Measurements from ENCODE around the gene MKRN3.

The MKRN3 gene

DNA sequence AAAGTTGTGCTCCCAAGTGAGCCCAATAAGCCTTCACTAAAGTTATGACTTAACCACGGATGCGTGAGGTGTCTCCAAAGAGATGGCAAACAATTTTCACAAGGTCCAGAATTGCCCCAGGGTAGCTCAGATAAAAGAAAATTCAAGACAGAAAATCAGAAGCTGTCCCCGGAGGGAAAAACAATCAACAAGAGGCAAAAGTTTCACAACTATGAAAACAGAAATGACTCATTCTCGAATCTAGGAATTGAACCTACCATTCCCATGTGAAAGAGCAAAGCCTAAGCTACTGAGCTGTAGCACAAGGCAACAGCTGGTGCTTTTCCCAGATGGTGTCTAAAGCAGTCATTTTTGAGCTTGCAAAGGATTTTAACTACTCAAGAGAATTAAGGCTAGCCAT lies 33.5 kb upstream of the MKRN3 start:
- H3K27ac Mint-ChIP-seq = no peak overlapping the region
- H3K27me3 Mint-ChIP-seq (ENCODE audit: low read depth) = no peaks in the 10 kb centered on the region
- no peaks in the 10 kb centered on the region for H3K4me1 Mint-ChIP-seq
- no peaks in the 10 kb centered on the region for H3K36me3 Mint-ChIP-seq (ENCODE audit: low read depth)
- peaks cover 13% of the 10 kb centered on the region for H3K9me3 Mint-ChIP-seq
- no peak overlapping the region for H3K4me3 Mint-ChIP-seq
- TF ChIP-seq, protein P1, sequence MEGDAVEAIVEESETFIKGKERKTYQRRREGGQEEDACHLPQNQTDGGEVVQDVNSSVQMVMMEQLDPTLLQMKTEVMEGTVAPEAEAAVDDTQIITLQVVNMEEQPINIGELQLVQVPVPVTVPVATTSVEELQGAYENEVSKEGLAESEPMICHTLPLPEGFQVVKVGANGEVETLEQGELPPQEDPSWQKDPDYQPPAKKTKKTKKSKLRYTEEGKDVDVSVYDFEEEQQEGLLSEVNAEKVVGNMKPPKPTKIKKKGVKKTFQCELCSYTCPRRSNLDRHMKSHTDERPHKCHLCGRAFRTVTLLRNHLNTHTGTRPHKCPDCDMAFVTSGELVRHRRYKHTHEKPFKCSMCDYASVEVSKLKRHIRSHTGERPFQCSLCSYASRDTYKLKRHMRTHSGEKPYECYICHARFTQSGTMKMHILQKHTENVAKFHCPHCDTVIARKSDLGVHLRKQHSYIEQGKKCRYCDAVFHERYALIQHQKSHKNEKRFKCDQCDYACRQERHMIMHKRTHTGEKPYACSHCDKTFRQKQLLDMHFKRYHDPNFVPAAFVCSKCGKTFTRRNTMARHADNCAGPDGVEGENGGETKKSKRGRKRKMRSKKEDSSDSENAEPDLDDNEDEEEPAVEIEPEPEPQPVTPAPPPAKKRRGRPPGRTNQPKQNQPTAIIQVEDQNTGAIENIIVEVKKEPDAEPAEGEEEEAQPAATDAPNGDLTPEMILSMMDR (IDR thresholded peaks at IDR 0.05; ENCODE audit: unreplicated experiment in 3 of 3) = no peak

DNA sequence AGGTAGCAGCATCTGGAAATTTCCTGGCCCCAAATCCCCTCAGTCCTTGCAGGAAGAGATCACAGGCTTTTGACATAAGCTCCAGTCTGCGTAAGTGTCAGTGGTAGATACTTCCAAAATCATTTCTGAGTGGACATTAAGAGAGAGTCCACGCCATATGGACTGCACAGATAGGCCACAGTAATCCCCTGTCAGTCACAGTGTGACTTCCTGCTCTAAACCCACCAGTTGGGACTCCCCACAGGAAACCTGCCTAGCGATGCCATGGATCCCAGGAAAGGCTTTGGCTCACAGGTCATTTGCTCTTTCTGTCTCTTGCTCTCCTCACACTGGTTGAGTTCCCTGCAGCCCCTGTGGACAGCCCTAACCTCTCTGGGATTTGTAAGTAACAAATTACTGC lies 28.8 kb upstream of the MKRN3 start:
- Mint-ChIP-seq H3K4me3 (no peak overlapping the region), H3K9me3 (peaks cover 18% of the 10 kb centered on the region), H3K27me3 (ENCODE audit: low read depth) (no peaks in the 10 kb centered on the region), H3K36me3 (ENCODE audit: low read depth) (no peaks in the 10 kb centered on the region), H3K27ac (no peak overlapping the region), H3K4me1 (no peaks in the 10 kb centered on the region)
- TF ChIP-seq, protein P1 (IDR thresholded peaks at IDR 0.05; ENCODE audit: unreplicated experiment in 3 of 3) = no peak

DNA sequence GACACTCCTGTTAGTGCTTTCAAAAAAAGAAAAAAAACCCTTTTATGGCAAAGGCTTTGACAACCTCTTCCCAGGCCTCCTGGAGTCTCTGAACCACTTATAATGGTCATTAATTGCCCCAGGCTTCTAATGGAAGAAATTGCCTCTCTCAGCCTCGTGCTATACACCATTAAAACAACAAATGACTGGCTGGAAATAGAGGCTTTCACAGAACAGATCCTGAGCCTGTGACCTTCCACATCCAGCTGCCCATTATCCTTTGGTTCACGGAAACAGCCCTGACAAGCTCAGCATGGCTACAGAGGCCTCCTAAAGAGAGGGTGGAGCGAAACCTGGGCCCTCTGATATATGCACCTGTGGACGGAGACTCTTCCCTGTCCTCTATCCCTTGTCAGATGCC lies 26.8 kb upstream of the MKRN3 start:
- H3K4me1 Mint-ChIP-seq = no peaks in the 10 kb centered on the region
- H3K9me3 Mint-ChIP-seq = peaks cover 18% of the 10 kb centered on the region
- no peak overlapping the region for H3K27ac Mint-ChIP-seq
- H3K4me3 Mint-ChIP-seq = no peak overlapping the region
- TF ChIP-seq, protein P1 (IDR thresholded peaks at IDR 0.05; ENCODE audit: unreplicated experiment in 3 of 3) = no peak
- no peaks in the 10 kb centered on the region for H3K27me3 Mint-ChIP-seq (ENCODE audit: low read depth)
- H3K36me3 Mint-ChIP-seq (ENCODE audit: low read depth) = no peaks in the 10 kb centered on the region

DNA sequence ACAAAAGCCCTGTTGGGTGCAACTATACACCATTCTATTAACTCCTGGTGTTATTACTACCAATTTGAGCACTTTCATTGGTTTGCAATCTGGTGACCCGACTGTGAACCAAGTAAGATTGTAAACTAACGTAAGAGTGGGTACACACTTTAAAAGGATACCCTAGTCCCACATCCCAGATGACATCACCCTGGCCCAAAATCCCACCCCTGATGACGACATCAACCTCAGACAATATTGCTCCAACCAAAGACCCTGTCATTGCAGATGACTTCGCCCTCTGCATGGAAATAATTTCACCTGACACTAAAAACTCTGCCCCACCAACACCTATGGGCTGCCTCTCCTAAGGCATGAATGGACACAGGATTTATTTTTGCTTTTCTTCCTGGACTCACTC lies 25.6 kb upstream of the MKRN3 start:
- H3K36me3 Mint-ChIP-seq (ENCODE audit: low read depth) = no peaks in the 10 kb centered on the region
- H3K4me3 Mint-ChIP-seq = no peak overlapping the region
- H3K27ac Mint-ChIP-seq = no peak overlapping the region
- no peaks in the 10 kb centered on the region for H3K4me1 Mint-ChIP-seq
- peaks cover 16% of the 10 kb centered on the region for H3K9me3 Mint-ChIP-seq
- TF ChIP-seq, protein P1 (IDR thresholded peaks at IDR 0.05; ENCODE audit: unreplicated experiment in 3 of 3) = no peak
- H3K27me3 Mint-ChIP-seq (ENCODE audit: low read depth) = no peaks in the 10 kb centered on the region

DNA sequence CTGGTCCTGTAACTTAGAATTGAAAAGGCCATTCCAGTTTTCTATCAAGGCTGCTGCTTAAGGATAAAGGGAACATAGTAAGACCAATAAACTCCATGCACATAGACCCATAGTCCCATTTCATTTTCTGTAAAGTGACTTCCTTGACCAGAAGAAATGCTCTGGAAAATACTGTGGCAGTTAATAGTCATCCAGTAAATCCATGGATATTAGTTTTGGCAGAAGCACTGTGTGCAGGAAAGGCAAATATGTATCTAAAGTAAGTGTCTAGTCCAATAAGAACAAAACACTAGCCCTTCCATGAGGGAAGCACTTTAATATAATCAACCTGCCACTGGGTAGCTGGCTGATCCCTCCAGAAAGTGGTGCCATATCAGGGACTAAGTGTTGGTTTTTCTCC lies 19.3 kb upstream of the MKRN3 start:
- Mint-ChIP-seq H3K27ac (no peak overlapping the region), H3K9me3 (no peaks in the 10 kb centered on the region), H3K36me3 (ENCODE audit: low read depth) (no peaks in the 10 kb centered on the region), H3K4me1 (no peaks in the 10 kb centered on the region), H3K27me3 (ENCODE audit: low read depth) (no peaks in the 10 kb centered on the region), H3K4me3 (no peak overlapping the region)
- TF ChIP-seq, protein P1 (IDR thresholded peaks at IDR 0.05; ENCODE audit: unreplicated experiment in 3 of 3) = no peak

DNA sequence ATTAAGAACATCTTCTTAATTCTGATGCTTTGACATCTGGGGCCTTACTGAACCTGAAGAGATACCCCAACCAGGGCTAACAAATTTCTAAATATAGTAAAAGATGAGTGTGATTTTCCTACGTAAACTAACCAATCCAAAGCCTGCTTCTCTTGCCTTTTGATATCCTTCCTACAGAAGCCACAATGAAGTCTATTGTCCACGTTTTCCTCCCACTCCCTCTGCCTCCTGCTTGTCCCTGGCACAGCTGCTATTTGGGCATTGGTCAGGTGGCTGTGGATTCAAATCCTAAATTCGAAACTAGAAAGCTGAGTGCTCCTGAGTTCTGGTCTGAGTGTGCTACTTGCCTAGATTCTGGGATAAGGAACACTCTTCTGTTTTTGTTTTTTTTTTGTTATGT lies 17.4 kb upstream of the MKRN3 start:
- no peaks in the 10 kb centered on the region for H3K36me3 Mint-ChIP-seq (ENCODE audit: low read depth)
- no peak overlapping the region for H3K4me3 Mint-ChIP-seq
- H3K4me1 Mint-ChIP-seq = no peaks in the 10 kb centered on the region
- TF ChIP-seq, protein P1 (IDR thresholded peaks at IDR 0.05; ENCODE audit: unreplicated experiment in 3 of 3) = no peak
- no peaks in the 10 kb centered on the region for H3K27me3 Mint-ChIP-seq (ENCODE audit: low read depth)
- H3K9me3 Mint-ChIP-seq = no peaks in the 10 kb centered on the region
- H3K27ac Mint-ChIP-seq = no peak overlapping the region
